OCI-LY7 (cell line): ENCODE data around the gene GOLIM4. TPM values are rescaled to one million over a fixed set of nuclear protein-coding genes. Genes with fewer than 3 reads are reported as not detected.

Experiments
- BruUV-seq: library from RNA; stranded (reverse); fragments of 400-500 nt; replicated peaks from 2 replicates; lab custom pipeline; 2021; lab: Mats Ljungman, UMichigan
- CTCF ChIA-PET: fragments of 300-600 bp; sonication (Branson Sonifier 250); formaldehyde crosslinking; loops from one replicate; lab custom pipeline; 2022; ENCODE audit warnings: antibody characterized with exemption; ENCODE audit not compliant: unreplicated experiment; lab: Charles Lee
- POLR2A ChIA-PET: fragments of 300-600 bp; sonication (Branson Sonifier 250); formaldehyde crosslinking; loops from one replicate; lab custom pipeline; 2022; ENCODE audit warnings: antibody characterized with exemption; lab: Charles Lee
- DNase-seq: peaks from one replicate; pipeline ENCODE4 v3.0.0-alpha.2; 2015; ENCODE audit warnings: low spot score
- H2AFZ ChIP-seq: fragments of 200-600 bp; sonication (generic), shearing (Covaris generic); 2 replicates; pipeline ENCODE4 v1.6.1; 2014; ENCODE audit warnings: mild to moderate bottlenecking, antibody characterized with exemption, low read length, moderate library complexity
- H3K27ac ChIP-seq: fragments of 200-600 bp; sonication (generic); 2 replicates; pipeline ENCODE4 v1.5.1; 2014; ENCODE audit warnings: mixed run types, low read depth, mild to moderate bottlenecking, moderate library complexity, low read length, inconsistent platforms; ENCODE audit not compliant: poor library complexity, severe bottlenecking
- H3K36me3 ChIP-seq: fragments of 200-600 bp; sonication (generic); 2 replicates; pipeline ENCODE4 v1.6.1; 2014; ENCODE audit warnings: mild to moderate bottlenecking, antibody characterized with exemption, low read length, moderate library complexity, mixed read lengths; ENCODE audit not compliant: insufficient read depth
- H3K4me1 ChIP-seq: fragments of 200-600 bp; sonication (generic); 2 replicates; pipeline ENCODE4 v1.5.1; 2014; ENCODE audit warnings: mild to moderate bottlenecking, low read length; ENCODE audit not compliant: insufficient read depth, poor library complexity, severe bottlenecking
- H3K4me2 ChIP-seq: fragments of 200-600 bp; sonication (generic); 2 replicates; pipeline ENCODE4 v1.6.1; 2014; ENCODE audit warnings: mild to moderate bottlenecking, low read length
- H3K4me3 ChIP-seq: fragments of 200-600 bp; sonication (generic); 2 replicates; pipeline ENCODE4 v1.5.1; 2014; ENCODE audit warnings: mild to moderate bottlenecking, low read depth, low read length; ENCODE audit not compliant: poor library complexity, severe bottlenecking
- H3K79me2 ChIP-seq: fragments of 200-600 bp; sonication (generic); 2 replicates; pipeline ENCODE4 v1.6.1; 2016; ENCODE audit warnings: low read depth, mild to moderate bottlenecking, low read length, moderate library complexity, mixed read lengths; ENCODE audit not compliant: insufficient read depth
- H3K9me2 ChIP-seq: fragments of 200-600 bp; sonication (generic); 2 replicates; pipeline ENCODE4 v1.6.1; 2016; ENCODE audit warnings: mild to moderate bottlenecking, low read length, mixed read lengths; ENCODE audit not compliant: insufficient read depth
- H3K9me3 ChIP-seq: fragments of 200-600 bp; sonication (generic); 2 replicates; pipeline ENCODE4 v1.6.1; 2014; ENCODE audit warnings: mild to moderate bottlenecking, mixed run types, low read length, mixed read lengths
- H4K20me1 ChIP-seq: fragments of 200-600 bp; sonication (generic); 2 replicates; pipeline ENCODE4 v1.6.1; 2014; ENCODE audit warnings: mild to moderate bottlenecking, antibody characterized with exemption, low read length, moderate library complexity, mixed read lengths; ENCODE audit not compliant: insufficient read depth
- CTCF ChIP-seq: fragments of 200-600 bp; sonication (generic); conservative IDR thresholded peaks from 2 replicates; pipeline ENCODE4 v1.5.1; 2014; ENCODE audit warnings: mild to moderate bottlenecking, antibody characterized with exemption, low read length, moderate library complexity, mixed read lengths
- EZH2phosphoT487 ChIP-seq: fragments of 200-600 bp; sonication (generic); IDR thresholded peaks from 2 replicates; pipeline ENCODE4 v1.6.1; 2018; ENCODE audit warnings: low read depth, borderline replicate concordance, mild to moderate bottlenecking, mixed run types, antibody characterized with exemption, low read length, moderate library complexity, mixed read lengths
- intact Hi-C: fragments of 100-400 bp; cut with micrococcal nuclease; formaldehyde crosslinking; loops from one replicate; pipeline ENCODE4 v1.10.0; 2022; ENCODE audit not compliant: unreplicated experiment
- total RNA-seq, 2 experiments: library from RNA; depleted of rRNA in 1 of 2; stranded (reverse); fragments of >200 nt in 1 of 2; shearing (Covaris generic) in 1 of 2; gene quantifications; 2 replicates each; pipeline ENCODE4 v1.2.3, GENCODE V29; 2014 to 2022

GOLIM4 gene
- total RNA-seq, 2 experiments from 2014 or later, result 31.2 to 42.8 TPM

GRCh38 chr3:168036619-168037018, 59.1 kb downstream of the GOLIM4 start:
- Histone ChIP-seq H3K36me3 (peaks cover 82% of the 10 kb centered on the region), H3K79me2 (no peaks in the 10 kb centered on the region), H3K4me1 (no peaks in the 10 kb centered on the region), H3K9me3 (no peaks in the 10 kb centered on the region), H3K4me2 (no peak overlapping the region), H4K20me1 (no peaks in the 10 kb centered on the region), H2AFZ (no peak overlapping the region), H3K9me2 (no peaks in the 10 kb centered on the region), H3K27ac (no peak overlapping the region), H3K4me3 (no peak overlapping the region)
- no peak for TF ChIP-seq CTCF
- TF ChIP-seq EZH2phosphoT487, result no peak
- intact Hi-C loops, result no loop called here
- ChIA-PET POLR2A (interaction anchor here (1.6 kb wide), 1 partner anchor 8 kb away, joined by 5 read pairs; no protein-coding TSS in a partner anchor), CTCF (no interaction called here)
- DNase-seq, result no peak
- BruUV-seq, result no TSS peak

GRCh38 chr3:168034152-168034928, 61.4 kb downstream of the GOLIM4 start:
- no TSS peak for BruUV-seq
- H4K20me1 ChIP-seq, result no peaks in the 10 kb centered on the region
- H3K27ac ChIP-seq, result no peak overlapping the region
- H2AFZ ChIP-seq, result no peak overlapping the region
- CTCF ChIA-PET, result no interaction called here
- TF ChIP-seq EZH2phosphoT487 (no peak), CTCF (no peak)
- no peaks in the 10 kb centered on the region for H3K9me3 ChIP-seq
- no peaks in the 10 kb centered on the region for H3K79me2 ChIP-seq
- no peaks in the 10 kb centered on the region for H3K4me1 ChIP-seq
- intact Hi-C loops, result no loop called here
- POLR2A ChIA-PET, result no interaction called here
- peaks cover 86% of the 10 kb centered on the region for H3K36me3 ChIP-seq
- no peak overlapping the region for H3K4me2 ChIP-seq
- no peak for DNase-seq
- H3K9me2 ChIP-seq, result no peaks in the 10 kb centered on the region
- no peak overlapping the region for H3K4me3 ChIP-seq

- Histone ChIP-seq H2AFZ (no peak overlapping the region), H3K4me2 (no peak overlapping the region), H3K9me2 (no peaks in the 10 kb centered on the region), H3K4me3 (no peak overlapping the region), H4K20me1 (no peaks in the 10 kb centered on the region), H3K4me1 (no peaks in the 10 kb centered on the region), H3K27ac (no peak overlapping the region), H3K79me2 (no peaks in the 10 kb centered on the region), H3K36me3 (peaks cover 91% of the 10 kb centered on the region), H3K9me3 (no peaks in the 10 kb centered on the region)
- BruUV-seq, result no TSS peak
- TF ChIP-seq EZH2phosphoT487 (no peak), CTCF (no peak)
- ChIA-PET CTCF (no interaction called here), POLR2A (interaction anchor here (0.5 to 1.7 kb wide), 5 partner anchors 9 to 643 kb away, joined by 3 to 4 read pairs (median 3); no protein-coding TSS in a partner anchor)
- intact Hi-C loops, result no loop called here
- no peak for DNase-seq
Observed at GRCh38 chr3:168030577-168030976, 65.1 kb downstream of the GOLIM4 start.
